Heart left ventricle (tissue), 13 donors: ENCODE results near the gene RAI1.

Experiments
- CTCF ChIP-seq, 12 donors: fragments of 200-600 bp; sonication (generic) in 4 of 12; IDR thresholded peaks; one replicate each; pipeline versions ENCODE4 v1.5.0 to v1.8.0; 2018 to 2022; ENCODE audit warnings: antibody characterized with exemption in 12 of 12, mild to moderate bottlenecking in 5 of 12
- POLR2A ChIP-seq, 2 donors: fragments of 450-650 bp; IDR thresholded peaks; one replicate each; pipeline ENCODE4 v1.6.1; 2017; ENCODE audit warnings: antibody characterized with exemption in 2 of 2, mild to moderate bottlenecking in 2 of 2, moderate library complexity in 2 of 2
- donor health status: ischemic (EF 13 %, LVEDD 7.1; RV severe dilation, severe dysfunction).
- donor health status: DM: no; HTN: yes; CAD: no.
- donor health status: DM: no; HTN: no; CAD: no.
- donor health status: ischemic (EF 25% LVEDD 6.9; RV normal size, moderate dysfunction).
- donor health status: ischemic (EF 25% LVEDD 5.7; RV mildly dilated, moderate dysfunction).
- donor health status: ischemic (EF 35%, LVEDD 5.7; RV mildly dilated, moderate dysfunction).
- donor health status: nonischemic (EF 11% LVEDD 7.7; RV severe dilation, severe dysfunction).
- donor health status: DM: yes; HTN: yes; CAD: no.
- donor health status: PGD.
- donor health status: ischemic (EF 29% LVEDD 5.4; RV normal size, mild dysfunction).
- donor health status: nonischemic (EF 23%, LVEDD 6.1; RV moderate dilation, normal function).

GRCh38 chr17:17795296-17795695 lies 114.0 kb downstream of the RAI1 start:
- TF ChIP-seq CTCF (IDR thresholded peaks at IDR 0.05) (no peak), POLR2A (IDR thresholded peaks at IDR 0.05) (no peak)
